ENCODE results near the gene SYTL3. TPM values are rescaled to one million over a fixed set of nuclear protein-coding genes. Genes with fewer than 3 reads are reported as not detected.
"Not testable (repeated sequence)": the region's sequence is repeated elsewhere in the genome, so short reads cannot be mapped to it uniquely, and the experiment has no call there.

SYTL3 gene, protein sequence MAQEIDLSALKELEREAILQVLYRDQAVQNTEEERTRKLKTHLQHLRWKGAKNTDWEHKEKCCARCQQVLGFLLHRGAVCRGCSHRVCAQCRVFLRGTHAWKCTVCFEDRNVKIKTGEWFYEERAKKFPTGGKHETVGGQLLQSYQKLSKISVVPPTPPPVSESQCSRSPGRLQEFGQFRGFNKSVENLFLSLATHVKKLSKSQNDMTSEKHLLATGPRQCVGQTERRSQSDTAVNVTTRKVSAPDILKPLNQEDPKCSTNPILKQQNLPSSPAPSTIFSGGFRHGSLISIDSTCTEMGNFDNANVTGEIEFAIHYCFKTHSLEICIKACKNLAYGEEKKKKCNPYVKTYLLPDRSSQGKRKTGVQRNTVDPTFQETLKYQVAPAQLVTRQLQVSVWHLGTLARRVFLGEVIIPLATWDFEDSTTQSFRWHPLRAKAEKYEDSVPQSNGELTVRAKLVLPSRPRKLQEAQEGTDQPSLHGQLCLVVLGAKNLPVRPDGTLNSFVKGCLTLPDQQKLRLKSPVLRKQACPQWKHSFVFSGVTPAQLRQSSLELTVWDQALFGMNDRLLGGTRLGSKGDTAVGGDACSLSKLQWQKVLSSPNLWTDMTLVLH
- 1.5 TPM for polyA plus RNA-seq (2013, experiment 1 of 2)
- 1.0 TPM for polyA plus RNA-seq (2013, experiment 2 of 2)

DNA sequence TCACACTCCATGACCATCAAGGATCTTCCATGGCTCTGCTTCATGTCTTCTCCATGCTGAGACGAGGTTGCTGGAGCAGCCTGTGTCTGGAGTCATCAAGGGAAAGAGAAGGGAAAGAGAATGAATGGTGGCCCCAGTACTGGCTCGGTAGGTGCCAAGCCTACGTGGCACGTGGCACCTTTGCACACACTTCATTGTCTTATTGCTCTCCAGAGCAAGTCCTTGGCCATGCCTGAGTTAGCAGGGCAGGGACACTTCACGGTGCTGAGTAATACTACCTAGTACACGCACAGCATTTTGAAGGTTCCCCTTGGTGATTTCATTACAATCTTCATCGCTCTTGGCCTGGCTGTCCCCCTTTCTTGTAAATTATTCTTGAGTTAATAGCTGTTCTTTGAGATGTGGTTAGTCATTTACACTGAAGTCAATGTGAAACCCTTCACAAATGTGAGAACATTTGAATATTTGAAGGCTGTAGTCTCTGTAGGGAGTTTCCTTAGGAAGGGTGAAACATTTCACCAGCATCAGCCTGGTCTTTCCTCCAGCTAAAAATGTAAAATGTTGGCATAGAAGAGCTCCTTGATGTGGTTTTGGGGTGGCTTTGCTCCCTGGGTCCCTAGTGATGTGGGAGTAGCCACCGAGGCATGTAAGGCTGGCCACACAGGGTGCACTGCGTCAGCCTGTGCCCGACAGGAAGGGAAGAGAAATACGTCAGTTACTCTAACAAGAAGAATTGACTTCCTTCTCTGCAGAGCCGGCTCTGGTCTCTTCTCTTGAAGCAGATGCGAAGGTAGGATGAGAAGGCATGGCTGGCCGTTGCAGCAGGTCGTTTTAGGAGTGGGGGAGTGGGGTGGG is at the start of gene SYTL3:
Gene SYTL3, plus strand, starts transcription at position 766 of the 855 bp plus-strand sequence. CDS start 13,215 bp downstream, outside the sequence.
- peak within 1 kb of the TSS; percentile 69 for H3K27ac ChIP-seq (ENCODE audit: low read depth, low read length, severe bottlenecking)
- H3K36me3 ChIP-seq (ENCODE audit: control insufficient read depth, insufficient read depth, low read length), result no peaks in the 10 kb centered on the region
- peaks cover 29% of the 10 kb centered on the region for H3K4me1 ChIP-seq (ENCODE audit: control insufficient read depth, insufficient read depth, low read length, poor library complexity, severe bottlenecking)
- H3K4me3 ChIP-seq (ENCODE audit: extremely low read depth, insufficient read depth, low read length, poor library complexity, severe bottlenecking), result no peak within 1 kb of the TSS
- WGBS, 2 experiments (ENCODE audit: insufficient coverage in 2 of 2), result 76 to 84% methylated on average over 10 to 12 of the region's 15 CpGs
- no peaks in the 10 kb centered on the region for H3K9me3 ChIP-seq (ENCODE audit: control insufficient read depth, low read length)

DNA sequence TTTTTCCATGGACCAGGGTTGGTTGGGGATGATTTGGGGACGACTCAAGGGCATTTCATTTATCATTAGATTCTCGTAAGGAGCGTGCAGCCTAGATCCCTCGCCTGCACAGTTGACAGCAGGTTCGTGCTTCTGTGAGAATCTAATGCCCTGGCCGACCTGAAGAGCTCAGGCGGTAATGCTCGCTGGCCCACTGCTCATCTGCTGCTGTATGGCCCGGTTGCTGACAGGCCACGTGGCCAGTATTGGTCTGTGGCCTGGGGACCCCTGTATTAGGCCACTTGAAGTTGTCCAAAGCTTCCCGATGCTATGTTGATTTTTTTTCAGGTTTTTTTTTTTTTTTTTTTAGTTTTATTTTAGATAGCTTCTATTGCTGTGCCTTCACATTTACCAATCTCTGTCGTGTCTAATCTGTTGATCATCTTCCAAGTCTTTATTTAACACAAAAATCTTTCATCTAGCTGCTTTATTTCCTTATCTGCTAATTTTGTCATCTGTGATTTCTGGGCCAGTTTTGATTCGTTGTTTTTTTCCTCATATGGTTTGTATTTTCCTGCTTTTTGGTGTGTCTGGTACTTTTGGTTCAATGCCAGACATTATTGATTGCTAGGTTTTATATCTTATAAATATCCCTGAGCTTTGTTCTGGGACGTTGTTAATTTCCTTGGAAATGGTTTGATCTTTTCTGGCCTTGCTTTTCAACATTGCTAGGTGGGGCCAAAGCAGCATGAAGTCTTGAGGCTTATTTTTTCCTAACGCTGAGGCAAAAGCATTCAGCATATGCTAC is 46.4 kb upstream of the SYTL3 start:
- WGBS, 2 experiments (ENCODE audit: insufficient coverage in 2 of 2), result 91 to 93% methylated on average over 12 of the region's 15 CpGs
- no peaks in the 10 kb centered on the region for H3K4me1 ChIP-seq (ENCODE audit: control insufficient read depth, insufficient read depth, low read length, poor library complexity, severe bottlenecking)
- no peak overlapping the region for H3K27ac ChIP-seq (ENCODE audit: low read depth, low read length, severe bottlenecking)
- peaks cover 74% of the 10 kb centered on the region for H3K36me3 ChIP-seq (ENCODE audit: control insufficient read depth, insufficient read depth, low read length)
- H3K9me3 ChIP-seq (ENCODE audit: control insufficient read depth, low read length), result no peaks in the 10 kb centered on the region
- H3K4me3 ChIP-seq (ENCODE audit: extremely low read depth, insufficient read depth, low read length, poor library complexity, severe bottlenecking), result no peak overlapping the region

DNA sequence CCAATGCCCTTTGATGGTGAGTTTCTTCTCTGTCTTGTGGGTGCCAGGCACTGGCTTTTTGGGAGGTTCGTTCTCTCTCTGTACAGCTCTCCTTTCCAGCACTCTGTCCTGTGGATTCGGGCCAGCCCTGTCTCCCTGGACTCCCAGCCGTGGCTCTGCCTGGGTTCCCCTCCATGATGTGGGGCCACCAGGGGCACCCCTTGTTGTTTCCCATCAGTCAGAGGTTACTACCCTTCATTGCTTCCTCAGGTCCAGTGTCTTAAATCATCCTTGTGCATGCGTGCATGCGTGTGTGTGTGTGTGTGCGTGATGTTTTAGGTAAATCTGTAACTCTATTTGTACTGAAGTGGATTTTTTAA is 45.8 kb upstream of the SYTL3 start:
- Histone ChIP-seq H3K27ac (ENCODE audit: low read depth, low read length, severe bottlenecking) (no peak overlapping the region), H3K9me3 (ENCODE audit: control insufficient read depth, low read length) (no peaks in the 10 kb centered on the region), H3K36me3 (ENCODE audit: control insufficient read depth, insufficient read depth, low read length) (peaks cover 73% of the 10 kb centered on the region), H3K4me3 (ENCODE audit: extremely low read depth, insufficient read depth, low read length, poor library complexity, severe bottlenecking) (no peak overlapping the region), H3K4me1 (ENCODE audit: control insufficient read depth, insufficient read depth, low read length, poor library complexity, severe bottlenecking) (no peaks in the 10 kb centered on the region)
- whole genome bisulfite sequencing, 2 experiments (ENCODE audit: insufficient coverage in 2 of 2), result 89 to 95% methylated on average over 3 to 6 of the region's 6 CpGs

DNA sequence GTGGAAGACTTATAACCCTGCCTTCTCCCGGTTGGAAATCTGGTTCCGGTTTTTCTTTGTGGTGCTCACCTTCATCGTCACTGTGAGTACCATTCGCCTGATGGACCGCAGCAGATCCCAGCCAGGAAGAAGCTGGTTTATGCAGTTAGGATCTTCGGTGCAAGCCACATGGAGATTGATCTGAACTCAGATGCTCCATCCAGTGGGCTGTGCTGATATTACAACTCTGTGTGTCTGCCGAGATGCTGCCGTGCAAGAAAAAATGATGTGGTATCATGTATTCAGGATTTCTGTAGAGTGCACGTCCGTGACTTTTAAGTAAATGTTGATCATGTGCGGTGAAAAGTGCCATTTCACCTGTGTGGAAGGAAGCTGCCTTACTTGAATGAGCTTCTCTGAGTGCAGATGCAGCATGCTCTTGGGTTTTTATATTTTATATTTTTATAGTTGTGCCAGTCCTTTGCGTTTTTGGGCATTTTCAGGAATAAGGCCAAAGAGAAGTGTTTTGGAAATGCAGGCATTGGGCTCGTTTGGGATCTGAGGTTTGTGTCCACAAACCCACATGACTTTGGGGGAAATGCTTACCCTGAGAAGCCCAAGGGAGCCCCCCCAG is 44.5 kb upstream of the SYTL3 start:
- WGBS, 2 experiments (ENCODE audit: insufficient coverage in 2 of 2), result 67 to 68% methylated on average over 12 of the region's 13 CpGs
- peaks cover 76% of the 10 kb centered on the region for H3K36me3 ChIP-seq (ENCODE audit: control insufficient read depth, insufficient read depth, low read length)
- H3K27ac ChIP-seq (ENCODE audit: low read depth, low read length, severe bottlenecking), result no peak overlapping the region
- peaks cover 9% of the 10 kb centered on the region for H3K4me1 ChIP-seq (ENCODE audit: control insufficient read depth, insufficient read depth, low read length, poor library complexity, severe bottlenecking)
- no peak overlapping the region for H3K4me3 ChIP-seq (ENCODE audit: extremely low read depth, insufficient read depth, low read length, poor library complexity, severe bottlenecking)
- H3K9me3 ChIP-seq (ENCODE audit: control insufficient read depth, low read length), result no peaks in the 10 kb centered on the region

DNA sequence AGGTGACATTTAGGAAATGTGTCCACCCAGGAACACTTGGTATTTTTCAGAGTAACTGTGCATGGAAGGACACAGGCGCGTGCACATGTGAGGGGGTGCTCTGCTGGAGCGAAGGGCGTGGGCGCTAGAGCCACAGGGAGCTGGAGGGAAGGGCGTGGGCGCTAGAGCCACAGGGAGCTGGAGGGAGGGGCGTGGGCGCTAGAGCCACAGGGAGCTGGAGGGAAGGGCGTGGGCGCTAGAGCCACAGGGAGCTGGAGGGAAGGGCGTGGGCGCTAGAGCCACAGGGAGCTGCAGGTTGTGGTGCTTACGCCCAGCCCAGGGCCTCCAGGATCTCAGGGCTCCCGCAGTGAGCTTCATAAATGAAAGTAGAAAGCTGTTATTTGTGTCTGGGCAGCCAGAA is 43.8 kb upstream of the SYTL3 start:
- WGBS, 2 experiments (ENCODE audit: insufficient coverage in 2 of 2), result 87 to 98% methylated on average over 13 to 15 of the region's 15 CpGs
- peaks cover 76% of the 10 kb centered on the region for H3K36me3 ChIP-seq (ENCODE audit: control insufficient read depth, insufficient read depth, low read length)

DNA sequence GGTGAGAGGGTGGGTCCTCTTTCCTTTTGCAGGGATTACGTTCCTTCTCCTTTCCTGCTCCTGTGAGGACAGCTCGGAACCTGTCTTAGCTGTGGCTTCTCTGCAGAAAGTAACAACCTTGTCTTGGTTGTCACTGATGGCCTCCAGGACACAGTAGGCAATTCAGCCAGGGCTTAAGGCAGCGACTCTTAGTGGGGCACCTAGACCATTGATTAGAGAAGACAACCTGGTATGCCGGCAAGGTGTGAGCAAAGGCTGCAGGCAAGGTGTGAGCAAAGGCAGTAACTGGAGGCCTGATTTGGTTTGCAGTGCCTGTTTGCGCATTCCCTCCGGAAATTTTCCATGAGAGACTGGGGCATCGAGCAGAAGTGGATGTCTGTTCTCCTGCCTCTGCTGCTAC is 42.9 kb upstream of the SYTL3 start:
- H3K9me3 ChIP-seq (ENCODE audit: control insufficient read depth, low read length), result no peaks in the 10 kb centered on the region
- peaks cover 25% of the 10 kb centered on the region for H3K4me1 ChIP-seq (ENCODE audit: control insufficient read depth, insufficient read depth, low read length, poor library complexity, severe bottlenecking)
- H3K36me3 ChIP-seq (ENCODE audit: control insufficient read depth, insufficient read depth, low read length), result peaks cover 73% of the 10 kb centered on the region
- 88 to 90% methylated on average over 5 to 6 of the region's 7 CpGs for WGBS, 2 experiments (ENCODE audit: insufficient coverage in 2 of 2)
- no peak overlapping the region for H3K4me3 ChIP-seq (ENCODE audit: extremely low read depth, insufficient read depth, low read length, poor library complexity, severe bottlenecking)
- no peak overlapping the region for H3K27ac ChIP-seq (ENCODE audit: low read depth, low read length, severe bottlenecking)

More for the DNA sequence above, 43.8 kb upstream of the SYTL3 start:
- H3K27ac ChIP-seq (ENCODE audit: low read depth, low read length, severe bottlenecking); H3K4me3 ChIP-seq (ENCODE audit: extremely low read depth, insufficient read depth, low read length, poor library complexity, severe bottlenecking); H3K9me3 ChIP-seq (ENCODE audit: control insufficient read depth, low read length): not testable (repeated sequence)
- H3K4me1 ChIP-seq (ENCODE audit: control insufficient read depth, insufficient read depth, low read length, poor library complexity, severe bottlenecking), result peaks cover 16% of the 10 kb centered on the region

DNA sequence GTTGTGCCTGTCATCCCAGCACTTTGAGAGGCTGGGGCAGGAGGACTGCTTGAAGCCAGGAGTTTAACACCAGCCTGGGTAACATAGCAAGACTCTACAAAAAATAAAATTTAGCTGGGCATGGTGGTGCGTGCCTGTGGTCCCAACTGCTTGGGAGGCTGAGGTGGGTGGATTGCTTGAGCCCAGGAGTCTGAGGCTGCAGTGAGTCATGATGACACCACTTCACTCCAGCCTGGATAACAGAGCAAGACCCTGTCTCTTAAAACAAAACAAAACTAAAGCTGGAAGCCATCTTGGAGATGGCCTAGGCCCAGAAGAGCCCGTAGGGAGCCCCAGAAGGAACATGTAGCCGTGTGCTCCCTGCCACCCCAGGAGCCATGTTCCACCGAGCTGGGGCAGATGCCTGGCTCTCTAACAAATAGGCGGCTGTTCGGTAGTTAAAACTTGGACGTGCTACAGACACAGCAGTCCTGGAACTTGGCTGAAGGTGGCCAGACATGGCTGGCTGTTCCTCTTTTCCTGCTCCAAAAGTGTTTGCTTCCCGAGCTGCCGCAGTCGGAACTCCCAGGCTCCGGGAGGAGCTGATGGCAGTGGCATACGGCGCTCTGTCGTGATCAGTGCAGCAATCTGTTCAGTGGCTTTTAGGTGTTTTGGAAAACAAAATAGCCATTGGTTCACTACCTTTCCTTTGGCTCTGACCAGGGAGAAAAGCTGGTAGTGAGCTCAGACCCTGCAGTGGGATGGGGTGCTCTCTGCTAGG is 42.3 kb upstream of the SYTL3 start:
- H3K9me3 ChIP-seq (ENCODE audit: control insufficient read depth, low read length), result no peaks in the 10 kb centered on the region
- WGBS, 2 experiments (ENCODE audit: insufficient coverage in 2 of 2), result 94 to 97% methylated on average over 14 of the region's 14 CpGs
- no peak overlapping the region for H3K27ac ChIP-seq (ENCODE audit: low read depth, low read length, severe bottlenecking)
- no peak overlapping the region for H3K4me3 ChIP-seq (ENCODE audit: extremely low read depth, insufficient read depth, low read length, poor library complexity, severe bottlenecking)
- peaks cover 30% of the 10 kb centered on the region for H3K4me1 ChIP-seq (ENCODE audit: control insufficient read depth, insufficient read depth, low read length, poor library complexity, severe bottlenecking)
- peaks cover 70% of the 10 kb centered on the region for H3K36me3 ChIP-seq (ENCODE audit: control insufficient read depth, insufficient read depth, low read length)

DNA sequence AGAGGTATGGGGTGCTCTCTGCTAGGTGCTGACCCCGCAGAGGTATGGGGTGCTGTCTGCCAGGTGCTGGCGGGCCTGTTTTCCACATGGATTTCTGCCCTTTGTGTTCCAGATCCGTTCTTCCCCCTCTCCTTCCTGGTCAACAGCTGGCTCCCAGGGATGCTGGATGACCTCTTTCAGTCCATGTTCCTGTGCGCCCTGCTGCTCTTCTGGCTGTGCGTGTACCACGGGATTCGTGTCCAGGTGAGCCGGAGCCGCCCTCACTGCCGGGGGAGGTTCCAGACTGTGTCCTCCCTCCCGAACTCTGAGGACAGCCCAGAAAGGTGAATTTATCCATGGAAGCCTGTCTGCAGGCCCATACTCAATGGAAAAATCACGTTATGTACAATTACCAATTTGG is 41.6 kb upstream of the SYTL3 start:
- 94 to 95% methylated on average over 11 of the region's 12 CpGs for WGBS, 2 experiments (ENCODE audit: insufficient coverage in 2 of 2)
- Histone ChIP-seq H3K4me1 (ENCODE audit: control insufficient read depth, insufficient read depth, low read length, poor library complexity, severe bottlenecking) (peaks cover 35% of the 10 kb centered on the region), H3K27ac (ENCODE audit: low read depth, low read length, severe bottlenecking) (no peak overlapping the region), H3K36me3 (ENCODE audit: control insufficient read depth, insufficient read depth, low read length) (peaks cover 71% of the 10 kb centered on the region), H3K4me3 (ENCODE audit: extremely low read depth, insufficient read depth, low read length, poor library complexity, severe bottlenecking) (no peak overlapping the region), H3K9me3 (ENCODE audit: control insufficient read depth, low read length) (no peaks in the 10 kb centered on the region)

DNA sequence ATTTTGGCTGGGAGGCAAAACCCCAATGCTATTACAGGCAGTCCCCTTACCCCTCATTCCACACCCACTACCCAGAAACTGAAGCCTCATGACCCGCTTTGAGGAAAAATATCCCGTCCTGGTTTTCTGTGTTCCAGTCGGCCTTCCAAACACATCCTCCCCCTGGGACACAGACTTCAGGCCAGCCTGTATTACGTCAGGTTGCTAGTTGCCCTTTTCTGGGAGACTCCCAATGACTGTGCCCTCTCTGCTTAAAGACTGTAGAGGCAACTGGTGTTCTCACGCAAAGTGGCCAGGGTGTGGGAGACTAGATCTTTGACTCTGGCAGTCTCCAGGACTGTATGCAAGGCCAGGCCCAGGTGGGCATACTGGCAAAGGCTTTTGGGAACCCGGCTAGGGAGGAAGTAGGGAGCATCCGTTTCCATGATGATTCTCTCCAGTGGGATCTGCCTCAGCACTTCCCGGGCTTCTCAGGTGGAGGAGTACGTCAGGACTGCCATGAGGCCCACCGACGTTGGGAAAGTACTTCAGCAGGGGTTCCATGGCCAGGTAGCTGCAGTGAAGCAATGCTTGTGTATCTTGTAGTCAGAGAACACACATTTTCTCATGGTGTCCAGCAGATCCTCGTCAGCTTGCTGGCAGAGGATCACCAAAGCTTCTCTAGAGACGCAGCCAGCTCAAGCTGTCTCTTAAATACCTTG is 40.2 kb upstream of the SYTL3 start:
- Histone ChIP-seq H3K9me3 (ENCODE audit: control insufficient read depth, low read length) (no peaks in the 10 kb centered on the region), H3K27ac (ENCODE audit: low read depth, low read length, severe bottlenecking) (peak overlapping the region; percentile 93), H3K4me3 (ENCODE audit: extremely low read depth, insufficient read depth, low read length, poor library complexity, severe bottlenecking) (no peak overlapping the region), H3K36me3 (ENCODE audit: control insufficient read depth, insufficient read depth, low read length) (peaks cover 72% of the 10 kb centered on the region), H3K4me1 (ENCODE audit: control insufficient read depth, insufficient read depth, low read length, poor library complexity, severe bottlenecking) (peaks cover 35% of the 10 kb centered on the region)
- WGBS, 2 experiments (ENCODE audit: insufficient coverage in 2 of 2), result 96 to 98% methylated on average over 11 to 13 of the region's 13 CpGs

Measured in mesodermal cell (in vitro differentiated cells).